OCI-LY1 (cell line): ENCODE data around the gene RPP14.

Experiments
- H2AFZ ChIP-seq: fragments of 200-600 bp; sonication (generic), shearing (Covaris generic); 2 replicates; pipeline ENCODE4 v1.6.0; 2014; ENCODE audit warnings: antibody characterized with exemption, mild to moderate bottlenecking, low read length
- H3F3A ChIP-seq: fragments of 200-600 bp; sonication (generic), shearing (Covaris generic); 2 replicates; pipeline ENCODE4 v1.6.0; 2014; ENCODE audit warnings: mild to moderate bottlenecking, antibody characterized with exemption, low read length, moderate library complexity; ENCODE audit not compliant: insufficient read depth
- H3K27ac ChIP-seq: fragments of 200-600 bp; sonication (generic); 2 replicates; pipeline ENCODE4 v1.5.1; 2014; ENCODE audit warnings: low read length, mixed run types, mild to moderate bottlenecking, low read depth; ENCODE audit not compliant: poor library complexity, severe bottlenecking
- H3K27me3 ChIP-seq: fragments of 200-600 bp; sonication (generic); 2 replicates; pipeline ENCODE4 v1.6.0; 2014; ENCODE audit warnings: antibody characterized with exemption, mild to moderate bottlenecking, low read length, moderate library complexity; ENCODE audit not compliant: insufficient read depth
- H3K36me3 ChIP-seq: fragments of 200-600 bp; sonication (generic); 2 replicates; pipeline ENCODE4 v1.6.1; 2014; ENCODE audit warnings: mild to moderate bottlenecking, antibody characterized with exemption, low read length, moderate library complexity, mixed read lengths; ENCODE audit not compliant: insufficient read depth
- H3K4me1 ChIP-seq: fragments of 200-600 bp; sonication (generic); 2 replicates; pipeline ENCODE4 v1.5.1; 2014; ENCODE audit warnings: mild to moderate bottlenecking, low read length, moderate library complexity; ENCODE audit not compliant: insufficient read depth, severe bottlenecking
- H3K4me2 ChIP-seq: fragments of 200-600 bp; sonication (generic), shearing (Covaris generic); 2 replicates; pipeline ENCODE4 v1.6.1; 2014; ENCODE audit warnings: low read length
- H3K4me3 ChIP-seq: fragments of 200-600 bp; sonication (generic); 2 replicates; pipeline ENCODE4 v1.5.1; 2014; ENCODE audit warnings: low read length, low read depth, mild to moderate bottlenecking, mixed read lengths; ENCODE audit not compliant: poor library complexity, severe bottlenecking
- H3K79me2 ChIP-seq: fragments of 200-600 bp; shearing (Covaris generic); 2 replicates; pipeline ENCODE4 v1.6.1; 2016; ENCODE audit warnings: mixed run types, low read length, mixed read lengths; ENCODE audit not compliant: insufficient read depth
- H3K9ac ChIP-seq: fragments of 200-600 bp; sonication (generic), shearing (Covaris generic); 2 replicates; pipeline ENCODE4 v1.6.1; 2014; ENCODE audit warnings: mild to moderate bottlenecking, low read length, mixed read lengths
- H3K9me2 ChIP-seq: fragments of 200-600 bp; sonication (generic), shearing (Covaris generic); 2 replicates; pipeline ENCODE4 v1.6.1; 2014; ENCODE audit warnings: low read depth, mild to moderate bottlenecking, low read length, mixed read lengths
- H3K9me3 ChIP-seq: fragments of 200-600 bp; shearing (Covaris generic); 2 replicates; pipeline ENCODE4 v1.6.1; 2014; ENCODE audit warnings: low read length, mixed read lengths
- H4K20me1 ChIP-seq: fragments of 200-600 bp; sonication (generic), shearing (Covaris generic); 2 replicates; pipeline ENCODE4 v1.6.0; 2016; ENCODE audit warnings: mild to moderate bottlenecking, low read length; ENCODE audit not compliant: insufficient read depth
- CTCF ChIP-seq: fragments of 200-600 bp; sonication (generic), shearing (Covaris generic); IDR thresholded peaks from 2 replicates; pipeline ENCODE4 v1.5.1; 2017; ENCODE audit warnings: mild to moderate bottlenecking, antibody characterized with exemption, low read length, moderate library complexity, mixed read lengths
- EZH2 ChIP-seq: fragments of 200-600 bp; sonication (generic), shearing (Covaris generic); IDR thresholded peaks from 2 replicates; pipeline ENCODE4 v1.8.0; 2017; ENCODE audit warnings: borderline replicate concordance, mixed run types, mild to moderate bottlenecking, antibody characterized with exemption, low read length, moderate library complexity, mixed read lengths

The RPP14 gene

GRCh38 chr3:58305882-58306711 is at the start of gene RPP14, which contains the start of gene HTD2:
Gene RPP14 (plus strand): TSS chr3:58306245. CDS start chr3:58310330, 4,085 bp downstream.
Gene HTD2 (plus strand): TSS chr3:58306520. CDS start chr3:58317614, 11,094 bp downstream.
- Histone ChIP-seq H3K4me2 (peak within 1 kb of the TSS; percentile 90), H3K36me3 (peaks cover 30% of the 10 kb centered on the region), H4K20me1 (no peaks in the 10 kb centered on the region), H3K4me1 (peaks cover 20% of the 10 kb centered on the region), H3K27ac (peak within 1 kb of the TSS; percentile 90), H3K9me2 (no peaks in the 10 kb centered on the region), H3K9me3 (no peaks in the 10 kb centered on the region), H2AFZ (no peak within 1 kb of the TSS), H3F3A (no peaks in the 10 kb centered on the region), H3K79me2 (peaks cover 31% of the 10 kb centered on the region), H3K4me3 (peak within 1 kb of the TSS; percentile 75), H3K27me3 (peaks cover 9% of the 10 kb centered on the region; the same call in 1 of the 2 replicates), H3K9ac (peak within 1 kb of the TSS; percentile 85)
- TF ChIP-seq EZH2: no peak
- peak; percentile 87 for TF ChIP-seq CTCF

- no peaks in the 10 kb centered on the region for H3K9me2 ChIP-seq
- TF ChIP-seq EZH2: no peak
- no peak for TF ChIP-seq CTCF
- no peaks in the 10 kb centered on the region for H3K36me3 ChIP-seq
- no peaks in the 10 kb centered on the region for H3K79me2 ChIP-seq
- H2AFZ ChIP-seq: no peak overlapping the region
- H3K4me3 ChIP-seq: no peak overlapping the region
- no peak overlapping the region for H3K27ac ChIP-seq
- no peaks in the 10 kb centered on the region for H3K27me3 ChIP-seq
- no peak overlapping the region for H3K9ac ChIP-seq
- no peaks in the 10 kb centered on the region for H3F3A ChIP-seq
- H4K20me1 ChIP-seq: no peaks in the 10 kb centered on the region
- H3K4me1 ChIP-seq: no peaks in the 10 kb centered on the region
- H3K9me3 ChIP-seq: no peaks in the 10 kb centered on the region
- H3K4me2 ChIP-seq: no peak overlapping the region
Measured at GRCh38 chr3:58256511-58256910, 49.5 kb upstream of the RPP14 start.

- Histone ChIP-seq H3K36me3 (no peaks in the 10 kb centered on the region), H3K9me3 (no peaks in the 10 kb centered on the region), H3K9ac (no peak overlapping the region), H4K20me1 (no peaks in the 10 kb centered on the region), H3K4me2 (no peak overlapping the region), H3F3A (no peaks in the 10 kb centered on the region), H2AFZ (no peak overlapping the region), H3K4me1 (no peaks in the 10 kb centered on the region), H3K27ac (no peak overlapping the region), H3K27me3 (no peaks in the 10 kb centered on the region), H3K79me2 (no peaks in the 10 kb centered on the region), H3K9me2 (no peaks in the 10 kb centered on the region), H3K4me3 (no peak overlapping the region)
- no peak for TF ChIP-seq CTCF
- TF ChIP-seq EZH2: no peak
Measured at GRCh38 chr3:58258392-58259055, 47.5 kb upstream of the RPP14 start.
